ENCODE results near the gene KRT6B. TPM values are rescaled to one million over a fixed set of nuclear protein-coding genes. Genes with fewer than 3 reads are reported as not detected.

KRT6B gene
- polyA plus RNA-seq, 1 donor from 2014 or later: not detected

DNA sequence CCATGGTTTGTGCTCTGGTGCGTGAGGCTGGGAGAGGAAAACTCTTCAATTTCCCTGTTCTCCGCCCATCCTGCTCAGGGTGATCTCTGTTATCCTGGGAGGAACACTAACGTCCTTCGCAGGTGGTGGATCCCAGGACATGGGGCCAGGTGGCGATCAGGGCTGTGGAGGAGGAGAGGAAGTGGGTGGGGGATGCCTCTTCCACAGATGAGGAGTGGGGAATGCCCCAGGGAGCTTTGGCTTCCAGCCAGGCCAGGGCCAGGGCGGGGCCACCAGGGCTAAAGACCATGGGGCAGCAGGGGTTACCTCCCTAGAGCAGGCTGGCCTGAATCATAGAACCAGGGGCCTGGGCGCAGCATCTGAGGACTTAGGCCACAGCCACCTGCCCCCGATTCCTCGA is 14.4 kb downstream of the KRT6B start:
- no peak for TF ChIP-seq MXI1 (conservative IDR thresholded peaks at IDR 0.05; ENCODE audit: poor library complexity, severe bottlenecking)
- no peak for TF ChIP-seq EZH2 (IDR thresholded peaks at IDR 0.05; ENCODE audit: borderline replicate concordance, insufficient read depth, low read length, poor library complexity, severe bottlenecking)
- no peak for TF ChIP-seq EP300 (conservative IDR thresholded peaks at IDR 0.05; ENCODE audit: poor library complexity, severe bottlenecking)
- TF ChIP-seq, protein P1, sequence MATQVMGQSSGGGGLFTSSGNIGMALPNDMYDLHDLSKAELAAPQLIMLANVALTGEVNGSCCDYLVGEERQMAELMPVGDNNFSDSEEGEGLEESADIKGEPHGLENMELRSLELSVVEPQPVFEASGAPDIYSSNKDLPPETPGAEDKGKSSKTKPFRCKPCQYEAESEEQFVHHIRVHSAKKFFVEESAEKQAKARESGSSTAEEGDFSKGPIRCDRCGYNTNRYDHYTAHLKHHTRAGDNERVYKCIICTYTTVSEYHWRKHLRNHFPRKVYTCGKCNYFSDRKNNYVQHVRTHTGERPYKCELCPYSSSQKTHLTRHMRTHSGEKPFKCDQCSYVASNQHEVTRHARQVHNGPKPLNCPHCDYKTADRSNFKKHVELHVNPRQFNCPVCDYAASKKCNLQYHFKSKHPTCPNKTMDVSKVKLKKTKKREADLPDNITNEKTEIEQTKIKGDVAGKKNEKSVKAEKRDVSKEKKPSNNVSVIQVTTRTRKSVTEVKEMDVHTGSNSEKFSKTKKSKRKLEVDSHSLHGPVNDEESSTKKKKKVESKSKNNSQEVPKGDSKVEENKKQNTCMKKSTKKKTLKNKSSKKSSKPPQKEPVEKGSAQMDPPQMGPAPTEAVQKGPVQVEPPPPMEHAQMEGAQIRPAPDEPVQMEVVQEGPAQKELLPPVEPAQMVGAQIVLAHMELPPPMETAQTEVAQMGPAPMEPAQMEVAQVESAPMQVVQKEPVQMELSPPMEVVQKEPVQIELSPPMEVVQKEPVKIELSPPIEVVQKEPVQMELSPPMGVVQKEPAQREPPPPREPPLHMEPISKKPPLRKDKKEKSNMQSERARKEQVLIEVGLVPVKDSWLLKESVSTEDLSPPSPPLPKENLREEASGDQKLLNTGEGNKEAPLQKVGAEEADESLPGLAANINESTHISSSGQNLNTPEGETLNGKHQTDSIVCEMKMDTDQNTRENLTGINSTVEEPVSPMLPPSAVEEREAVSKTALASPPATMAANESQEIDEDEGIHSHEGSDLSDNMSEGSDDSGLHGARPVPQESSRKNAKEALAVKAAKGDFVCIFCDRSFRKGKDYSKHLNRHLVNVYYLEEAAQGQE (IDR thresholded peaks at IDR 0.05; ENCODE audit: borderline replicate concordance): no peak
- Histone ChIP-seq H3K4me2 (ENCODE audit: low read length) (no peak overlapping the region), H3K36me3 (ENCODE audit: insufficient read depth, low read length) (no peaks in the 10 kb centered on the region), H4K20me1 (ENCODE audit: insufficient read depth) (no peaks in the 10 kb centered on the region), H3K9me2 (ENCODE audit: insufficient read depth, low read length) (no peaks in the 10 kb centered on the region), H3K4me3 (ENCODE audit: low read length) (no peak overlapping the region), H3K79me2 (replicated peaks; ENCODE audit: insufficient read depth, low read length) (no peaks in the 10 kb centered on the region), H3K9ac (ENCODE audit: low read length) (no peak overlapping the region), H3K9me3 (ENCODE audit: low read length) (no peaks in the 10 kb centered on the region), H3K27me3 (ENCODE audit: insufficient read depth, low read depth, low read length) (no peaks in the 10 kb centered on the region), H3F3A (ENCODE audit: insufficient read depth, low read length, poor library complexity, severe bottlenecking) (no peaks in the 10 kb centered on the region), H2AFZ (ENCODE audit: low read depth, low read length) (no peak overlapping the region), H3K27ac (ENCODE audit: low read length) (no peak overlapping the region)

DNA sequence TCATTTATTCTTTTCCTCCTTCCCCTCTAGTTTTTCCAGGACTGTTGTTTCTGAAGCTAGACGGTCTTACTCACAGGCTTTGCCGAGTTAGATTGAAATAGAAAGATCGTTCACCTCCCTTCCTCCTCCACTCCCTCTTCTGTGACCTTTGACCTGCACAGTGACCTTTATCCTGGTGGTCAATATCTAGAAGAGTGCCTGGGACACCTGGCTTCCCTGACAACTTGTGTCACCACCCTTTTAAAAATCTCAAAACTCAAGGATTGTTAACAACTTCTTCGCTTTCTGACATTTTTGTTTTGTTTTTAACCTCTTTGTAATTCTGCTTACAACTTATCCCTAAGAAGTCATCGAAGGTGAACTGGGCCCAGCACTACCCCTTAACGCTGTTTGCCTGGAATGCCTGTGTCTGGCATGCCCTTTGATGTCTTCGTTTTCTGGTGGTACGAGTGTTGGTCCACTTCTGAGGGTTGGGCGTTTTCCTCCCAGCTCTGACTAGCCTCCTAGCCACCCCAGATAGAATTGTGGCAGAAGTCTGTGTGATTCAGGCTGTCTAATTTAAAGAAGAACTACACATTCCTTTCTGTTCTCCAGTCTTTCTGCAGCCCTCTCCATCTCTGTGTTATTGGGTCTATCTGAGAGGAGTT is 15.0 kb downstream of the KRT6B start:
- TF ChIP-seq TAF1 (IDR thresholded peaks at IDR 0.05; ENCODE audit: low read depth): no peak
- TF ChIP-seq, protein P1 (IDR thresholded peaks at IDR 0.05; ENCODE audit: borderline replicate concordance): no peak
- Histone ChIP-seq H3K4me3 (ENCODE audit: low read length) (no peak overlapping the region), H3K27me3 (ENCODE audit: insufficient read depth, low read depth, low read length) (no peaks in the 10 kb centered on the region), H3K27ac (ENCODE audit: low read length) (no peak overlapping the region), H3K9ac (ENCODE audit: low read length) (no peak overlapping the region), H3F3A (ENCODE audit: insufficient read depth, low read length, poor library complexity, severe bottlenecking) (no peaks in the 10 kb centered on the region), H3K36me3 (ENCODE audit: insufficient read depth, low read length) (no peaks in the 10 kb centered on the region), H4K20me1 (ENCODE audit: insufficient read depth) (no peaks in the 10 kb centered on the region), H3K9me3 (ENCODE audit: low read length) (no peaks in the 10 kb centered on the region), H2AFZ (ENCODE audit: low read depth, low read length) (no peak overlapping the region), H3K4me2 (ENCODE audit: low read length) (no peak overlapping the region), H3K79me2 (replicated peaks; ENCODE audit: insufficient read depth, low read length) (no peaks in the 10 kb centered on the region), H3K9me2 (ENCODE audit: insufficient read depth, low read length) (no peaks in the 10 kb centered on the region)
